ENCODE measurements around the gene TMEM176B. TPM values are rescaled to one million over a fixed set of nuclear protein-coding genes. Genes with fewer than 3 reads are reported as not detected.

Gene TMEM176B
- not detected in 2 replicates for total RNA-seq

GRCh38 chr7:150799741-150800580 lies at the start of gene TMEM176B:
TSS of gene TMEM176B (minus strand) at chr7:150800364. CDS start at chr7:150796569, 3,795 bp downstream.
- DNase-seq: no peak

- DNase-seq: no peak
These were observed 49.1 kb upstream of the TMEM176B start for GRCh38 chr7:150849204-150849775.

- DNase-seq: no peak
These were observed 48.5 kb upstream of the TMEM176B start for GRCh38 chr7:150848561-150849115.

GRCh38 chr7:150848111-150848510 lies 47.9 kb upstream of the TMEM176B start:
- no peak for DNase-seq

DNA sequence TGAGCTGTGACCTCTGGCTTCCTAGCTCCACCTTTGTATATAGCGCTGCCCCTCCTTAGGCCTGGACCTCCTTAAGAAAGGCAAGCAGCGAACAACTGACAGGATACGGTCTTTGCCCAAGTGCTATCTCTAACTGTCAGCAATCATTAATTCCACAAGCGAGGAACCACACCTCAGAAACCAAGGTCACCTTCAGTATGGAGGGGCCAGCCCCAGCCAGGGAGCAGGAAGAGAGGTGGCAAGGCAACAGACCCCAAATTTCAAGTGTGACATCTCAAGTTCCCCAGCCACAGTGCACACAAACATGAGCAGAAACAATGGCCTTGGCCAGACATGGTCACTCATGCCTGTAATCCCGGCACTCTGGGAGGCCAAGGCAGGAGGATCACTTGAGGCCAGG lies 47.4 kb upstream of the TMEM176B start:
- DNase-seq: no peak

DNA sequence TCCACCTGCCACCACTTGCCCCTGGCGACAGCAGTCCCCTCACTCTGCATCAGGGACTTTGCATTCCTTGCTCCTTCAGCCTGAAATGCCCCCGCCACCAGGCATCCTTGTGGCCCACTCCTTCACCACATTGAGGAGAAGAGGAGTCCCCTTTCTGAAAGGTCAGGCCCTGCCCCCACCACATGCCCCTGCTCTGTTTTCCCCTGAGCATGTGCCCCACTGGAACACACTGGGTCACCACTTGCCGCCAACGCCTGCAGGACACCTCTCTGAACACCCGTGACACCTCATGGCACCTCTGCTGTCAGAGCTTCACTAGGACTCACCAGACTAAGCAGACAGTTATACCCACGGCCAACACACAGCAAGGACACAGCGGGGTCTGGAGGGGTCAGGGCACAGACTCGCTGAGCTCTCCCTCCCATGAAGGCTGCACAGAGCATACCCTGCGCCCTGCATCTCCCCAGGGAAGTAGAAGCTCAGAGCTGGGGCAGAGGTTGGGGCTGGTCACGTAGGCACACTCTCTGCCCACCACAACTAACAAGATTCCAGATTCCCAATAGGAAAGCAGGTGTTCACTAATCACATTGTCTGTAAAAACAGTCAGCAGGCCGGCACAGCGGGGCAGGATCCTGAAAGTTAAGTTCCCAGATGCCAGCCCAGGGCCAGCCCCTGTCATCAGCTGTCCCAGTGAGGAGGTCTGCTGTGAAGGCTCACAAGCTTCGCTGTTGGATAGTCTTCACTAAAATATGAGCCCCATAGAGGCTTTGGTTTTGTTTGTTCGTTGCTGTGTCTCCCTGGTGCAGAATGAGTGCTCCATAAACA lies 46.3 kb upstream of the TMEM176B start:
- no peak for DNase-seq

DNA sequence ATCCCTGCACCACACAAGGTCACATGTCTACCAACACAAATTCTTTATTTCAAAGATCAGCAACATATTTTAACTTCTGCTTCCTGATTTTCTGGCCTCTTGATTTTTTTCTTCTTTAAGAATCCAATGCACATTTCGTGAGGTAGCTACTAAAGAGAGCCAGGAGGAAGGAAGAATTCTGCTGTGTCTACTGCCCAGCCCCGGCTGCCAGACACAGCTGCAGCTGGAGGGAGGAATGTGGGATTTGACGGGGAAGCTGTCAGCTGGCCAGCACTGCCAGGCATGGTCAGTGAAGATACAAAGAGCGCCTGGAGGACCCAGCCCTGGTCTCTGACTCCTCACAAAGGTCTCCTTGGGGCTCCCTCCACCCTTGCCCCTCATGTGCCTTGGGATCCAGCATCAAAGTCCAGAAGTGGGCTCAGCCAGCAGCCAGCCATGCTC lies 45.3 kb upstream of the TMEM176B start:
- DNase-seq: no peak

- no peak for DNase-seq
These were observed 42.6 kb upstream of the TMEM176B start for GRCh38 chr7:150842716-150843115.

DNA sequence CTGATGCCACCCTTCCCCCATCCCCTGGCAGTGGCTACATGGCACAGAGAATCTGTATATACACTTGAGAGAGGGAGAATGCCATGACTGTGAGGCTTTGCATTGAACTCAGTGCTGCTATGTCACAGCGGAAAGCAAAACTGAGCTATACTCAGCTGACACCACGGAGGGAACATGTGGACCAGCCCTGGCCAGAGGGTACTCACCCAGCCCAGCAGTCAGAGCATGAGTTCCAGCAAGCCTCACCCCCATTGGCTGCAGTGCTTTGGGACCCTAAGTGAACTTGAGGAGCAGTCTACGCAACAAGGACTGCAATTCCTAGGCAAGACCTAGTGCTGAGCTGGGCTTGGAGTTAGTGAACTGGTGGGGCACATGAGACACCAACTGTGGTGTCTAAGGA lies 41.9 kb upstream of the TMEM176B start:
- DNase-seq: no peak

- DNase-seq: no peak
These were observed 38.9 kb upstream of the TMEM176B start for GRCh38 chr7:150838965-150839650.

DNA sequence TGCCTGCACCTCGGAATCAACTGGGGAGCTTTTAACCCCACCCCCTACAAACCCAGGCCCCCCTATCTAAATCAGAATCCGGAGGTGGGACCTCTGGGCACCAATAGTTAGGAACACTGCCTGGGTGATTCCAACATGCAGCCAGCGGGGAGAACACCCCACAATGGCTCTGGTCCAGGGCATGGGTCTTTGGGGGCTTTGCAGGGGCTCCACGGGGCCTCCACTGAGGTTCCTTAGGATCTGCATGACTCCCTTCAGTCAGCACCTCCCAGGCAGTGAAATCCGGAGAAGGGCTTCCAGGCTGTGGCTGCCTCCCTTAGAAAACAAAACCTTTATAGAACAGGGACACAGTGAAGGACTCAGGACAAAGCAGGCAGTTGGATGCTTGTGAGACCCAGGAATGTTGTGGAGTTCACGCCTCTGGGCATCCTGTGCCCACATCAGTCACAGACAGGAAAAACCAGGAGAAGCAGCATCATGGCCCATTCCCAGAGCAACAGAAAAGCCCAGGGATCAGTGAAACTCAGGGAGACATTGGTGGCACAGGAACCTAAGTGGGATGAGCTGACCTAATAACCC lies 35.6 kb upstream of the TMEM176B start:
- DNase-seq: no peak

DNA sequence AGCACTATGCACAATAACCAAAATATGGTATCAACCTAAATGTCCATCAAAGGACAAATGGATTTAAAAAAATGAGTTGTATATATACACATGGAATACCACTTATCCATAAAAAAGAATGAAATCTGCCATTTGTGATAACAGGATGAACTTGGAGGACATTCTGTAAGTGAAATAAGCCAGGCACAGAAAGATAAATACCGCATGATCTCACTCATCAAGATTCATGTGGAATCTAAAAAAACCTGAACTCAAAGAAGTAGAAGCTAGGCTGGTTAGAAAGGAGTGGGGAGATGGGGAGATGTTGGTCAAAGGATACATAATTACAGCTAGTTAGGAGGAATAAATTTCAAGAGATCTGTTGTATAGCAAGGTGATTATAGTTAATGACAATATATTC lies 34.9 kb upstream of the TMEM176B start:
- DNase-seq: no peak

DNA sequence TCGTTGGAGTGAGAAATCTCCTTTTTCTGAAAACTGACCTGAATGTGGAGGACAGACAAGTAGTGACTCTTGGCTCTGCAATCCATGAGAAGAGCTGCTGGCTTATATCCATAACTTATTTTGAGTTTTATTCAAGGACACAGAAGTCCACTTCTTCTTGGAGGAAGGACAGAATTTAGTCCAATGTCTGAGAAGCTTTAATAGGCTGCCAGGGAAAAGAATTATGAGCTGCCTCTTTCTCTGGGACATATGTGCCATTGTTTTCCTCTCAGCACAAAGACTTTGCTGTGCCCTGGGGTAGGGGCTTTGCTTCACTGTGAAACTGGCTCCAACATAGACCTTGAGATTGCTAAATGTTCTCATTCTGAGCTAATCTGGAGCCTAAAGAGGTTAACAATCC lies 31.7 kb upstream of the TMEM176B start:
- no peak for DNase-seq

- no peak for DNase-seq
These were observed 30.8 kb upstream of the TMEM176B start for GRCh38 chr7:150830937-150831336.

DNA sequence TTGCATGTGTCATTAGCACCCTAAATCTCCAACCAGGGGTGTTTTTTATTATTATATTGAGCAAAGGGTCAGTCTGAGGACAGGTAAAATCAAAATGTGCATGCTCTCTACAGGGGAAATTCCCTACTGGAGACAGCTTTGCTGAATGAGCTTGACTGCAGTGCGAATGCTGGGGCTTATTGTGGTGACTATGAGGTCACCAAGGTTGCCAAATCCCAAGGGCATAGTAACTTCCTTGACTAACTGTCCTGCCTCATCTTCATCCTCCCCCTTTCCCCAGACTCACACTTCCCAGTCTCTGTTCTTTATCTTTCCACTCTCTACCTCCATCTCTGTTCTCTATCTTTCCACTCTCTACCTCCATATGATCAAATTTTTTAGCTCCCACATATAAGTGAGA lies 29.3 kb upstream of the TMEM176B start:
- no peak for DNase-seq

GRCh38 chr7:150828384-150828783 lies 28.2 kb upstream of the TMEM176B start:
- DNase-seq: no peak

- DNase-seq: no peak
These were observed 26.1 kb upstream of the TMEM176B start for GRCh38 chr7:150826061-150826849.

- no peak for DNase-seq
These were observed 24.4 kb upstream of the TMEM176B start for GRCh38 chr7:150824379-150825177.

- DNase-seq: no peak
These were observed 23.4 kb upstream of the TMEM176B start for GRCh38 chr7:150823484-150824126.

DNA sequence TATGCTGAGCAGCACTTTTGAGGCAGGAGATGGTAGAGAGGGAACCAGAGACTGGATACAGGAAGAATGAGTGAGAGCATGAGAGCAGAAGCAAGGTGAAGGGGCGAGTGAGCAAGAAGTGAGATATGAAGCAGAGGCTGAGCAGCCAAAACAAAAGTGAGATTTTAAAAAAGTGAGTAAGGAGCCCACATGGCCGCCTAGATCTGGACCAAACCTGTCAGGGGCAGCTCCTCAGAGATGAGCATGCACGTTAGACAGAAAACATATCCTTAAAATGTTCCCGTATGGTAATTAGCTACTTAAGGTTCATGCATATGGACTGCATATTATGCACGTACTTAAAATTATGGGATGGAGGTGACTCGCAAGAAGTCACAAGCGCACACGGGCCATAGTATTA lies 22.9 kb upstream of the TMEM176B start:
- no peak for DNase-seq

Measured in dermis blood vessel endothelial cell (primary cell).